K562 (cell line): ENCODE data around the gene CWC22. TPM values are rescaled to one million over a fixed set of nuclear protein-coding genes. Genes with fewer than 3 reads are reported as not detected.

Source experiments
- AFF4 ChIP-seq: sonication (generic); formaldehyde crosslinking; IDR thresholded peaks from 2 replicates; pipeline ENCODE4 v1.8.0; 2023; ENCODE audit warnings: mild to moderate bottlenecking, missing genetic modification reagents
- ATF6 ChIP-seq: sonication (generic); formaldehyde crosslinking; IDR thresholded peaks from 2 replicates; pipeline ENCODE4 v1.4.0; 2020; ENCODE audit warnings: mild to moderate bottlenecking, missing genetic modification reagents
- CCNT2 ChIP-seq: IDR thresholded peaks from 2 replicates; pipeline ENCODE4 v1.6.1; 2011; ENCODE audit warnings: borderline replicate concordance, low read depth, mild to moderate bottlenecking, moderate library complexity, mixed read lengths, low read length; ENCODE audit not compliant: insufficient read length; ENCODE audit errors: extremely low read depth
- FOSL1 ChIP-seq: fragments of 200-800 bp; sonication (Bioruptor generic); conservative IDR thresholded peaks from 2 replicates; pipeline ENCODE4 v1.6.1; 2016; ENCODE audit warnings: missing genetic modification characterization, missing compliant biosample characterization
- HINFP ChIP-seq: fragments of 450-650 bp; conservative IDR thresholded peaks from 2 replicates; pipeline ENCODE4 v1.6.1; 2016; ENCODE audit warnings: missing genetic modification characterization, low read depth, mild to moderate bottlenecking, control low read depth, missing compliant biosample characterization
- NFE2 ChIP-seq: IDR thresholded peaks from 2 replicates; pipeline ENCODE4 v1.6.1; 2014; ENCODE audit warnings: antibody characterized with exemption, low read depth
- PTBP1 ChIP-seq: fragments of 200-400 bp; formaldehyde crosslinking; IDR thresholded peaks from 2 replicates; pipeline ENCODE4 v1.6.1; 2017; ENCODE audit warnings: low read depth, low read length
- RBM17 ChIP-seq: fragments of 200-400 bp; formaldehyde crosslinking; IDR thresholded peaks from 2 replicates; pipeline ENCODE4 v1.6.1; 2017; ENCODE audit warnings: low read depth, mild to moderate bottlenecking, low read length, borderline replicate concordance
- SMARCE1 ChIP-seq: fragments of 450-650 bp; IDR thresholded peaks from 2 replicates; pipeline ENCODE4 v1.7.1; 2016; ENCODE audit warnings: mild to moderate bottlenecking
- ZBTB2 ChIP-seq: fragments of 450-650 bp; IDR thresholded peaks from 2 replicates; pipeline ENCODE4 v1.6.1; 2016; ENCODE audit warnings: antibody characterized with exemption
- ZNF143 ChIP-seq: sonication (generic); formaldehyde crosslinking; IDR thresholded peaks from 2 replicates; pipeline ENCODE4 v1.9.0; 2022; ENCODE audit warnings: mild to moderate bottlenecking, missing genetic modification reagents
- ZNF609 ChIP-seq: sonication (generic); formaldehyde crosslinking; IDR thresholded peaks from 2 replicates; pipeline ENCODE4 v1.8.1; 2023; ENCODE audit warnings: missing genetic modification reagents, mild to moderate bottlenecking, borderline replicate concordance
- polyA plus RNA-seq, 8 experiments: library from polyadenylated mRNA; depleted of rRNA in 4 of 8; stranded (reverse) in 5 of 8; unstranded in 3 of 8; fragments of >200 nt; fragmentation: Nextera tagmentation in 2 of 8; fragmentation: Illumina TruSeq in 1 of 8; extraction: Ambion mirVana in 2 of 8; extraction: Trizol in 1 of 8; gene quantifications; 2 replicates each; pipeline versions ENCODE4 v1.2.1 to v1.2.3, GENCODE V29; 2011 to 2014; ENCODE audit warnings: inconsistent platforms in 1 of 8, missing spikeins in 1 of 8
- total RNA-seq, 7 experiments: library from RNA; depleted of rRNA in 6 of 7; stranded (reverse); fragments of >200 nt in 6 of 7; fragmentation: Illumina TruSeq in 2 of 7; extraction: Trizol in 2 of 7; gene quantifications; 2 replicates each; pipeline versions ENCODE4 v1.2.1 to v1.2.3, GENCODE V29; 2011 to 2021; ENCODE audit warnings: low replicate concordance in 1 of 7

Gene CWC22
- total and polyA plus RNA-seq, 9 of the 15 experiments (the other 6 are each of a cell fraction or from before 2014, with no cell fraction given), result 14.5 to 54.2 (median 36.7) TPM

GRCh38 chr2:180006781-180007579 lies at the start of gene CWC22 (continued):
- TF ChIP-seq FOSL1 (peak; percentile 50), ZBTB2 (no peak; the same call in 1 of the 2 replicates), HINFP (tag) (no peak), CCNT2 (no peak), ATF6 (no peak), PTBP1 (no peak), NFE2 (peak; percentile 48; the same call in 1 of the 2 replicates), AFF4 (CRISPR knock-in tag) (peak; percentile 84; the same call in 1 of the 2 replicates), SMARCE1 (peak; percentile 73), ZNF143 (peak; percentile 92), RBM17 (no peak), ZNF609 (CRISPR knock-in tag) (no peak)
